HG03039 (cell line): ENCODE data around the gene TMEM164.

ENCODE experiments used
- ATAC-seq: cut with Tn5 transposase; IDR thresholded peaks from one replicate; pipeline ENCODE4 v1.9.1; 2021; ENCODE audit warnings: mild to moderate bottlenecking, moderate library complexity; ENCODE audit not compliant: unreplicated experiment

TMEM164 gene

DNA sequence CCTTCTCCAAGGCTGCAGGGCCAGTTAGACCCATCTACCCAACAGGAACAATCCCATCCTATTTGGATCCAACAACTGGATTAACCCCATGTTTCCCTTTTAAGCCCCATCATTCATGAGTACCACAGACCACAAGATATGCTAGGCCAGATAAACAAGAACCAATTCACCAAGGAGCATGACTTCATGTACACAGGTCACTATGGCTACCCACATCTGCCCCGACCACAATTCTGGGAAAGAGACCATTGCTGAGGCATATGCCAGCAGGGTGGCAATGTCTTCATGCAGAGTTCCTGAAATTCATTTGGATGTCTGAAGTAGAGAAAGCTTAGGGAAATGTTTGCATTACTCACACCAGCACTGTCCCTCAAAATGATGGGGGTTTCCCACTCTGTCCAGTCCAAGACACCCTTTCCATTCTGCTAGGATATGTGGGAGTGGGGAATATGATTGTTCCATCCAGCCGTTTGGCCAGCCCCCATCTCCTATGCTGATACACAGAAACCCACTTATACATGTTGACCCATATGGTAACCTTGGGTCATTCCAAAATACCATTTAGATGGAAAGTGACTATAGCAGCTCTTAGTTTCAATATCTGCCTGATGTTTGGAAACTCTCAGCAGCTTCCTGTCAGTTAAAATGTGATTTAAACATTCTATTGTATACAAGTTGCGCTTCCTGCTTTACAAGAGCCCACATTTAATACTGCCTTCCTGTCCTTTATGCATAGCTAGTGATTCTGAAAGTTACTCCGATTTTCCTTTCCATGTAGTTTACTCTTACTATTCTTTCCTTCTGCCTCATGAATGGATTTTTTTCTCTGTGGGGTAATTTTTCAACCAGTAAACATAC lies 186.0 kb downstream of the TMEM164 start:
- ATAC-seq = no peak

- no peak for ATAC-seq
These were observed 189.6 kb downstream of the TMEM164 start for GRCh38 chrX:110192516-110192915.

DNA sequence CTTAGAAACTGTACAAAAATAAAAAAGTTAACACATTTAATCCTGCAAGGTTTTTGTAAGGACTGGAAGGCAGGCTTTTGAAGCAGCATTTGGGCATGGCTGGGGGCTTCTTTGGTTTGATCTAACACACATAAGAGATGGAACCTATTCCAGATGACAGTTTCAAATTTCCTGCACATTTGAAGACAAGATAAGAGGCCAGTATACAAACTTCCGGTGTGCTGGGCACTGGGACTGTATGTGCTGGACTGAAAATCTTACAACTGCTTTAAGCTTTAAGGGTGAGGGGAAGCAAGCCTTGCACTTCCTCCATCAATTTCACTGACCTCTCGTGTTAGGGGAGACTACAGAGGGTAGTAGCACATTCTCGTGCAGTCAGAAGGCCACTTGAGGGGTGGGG lies 192.1 kb downstream of the TMEM164 start:
- no peak for ATAC-seq

GRCh38 chrX:110201799-110202198 lies 198.9 kb downstream of the TMEM164 start:
- no peak for ATAC-seq

DNA sequence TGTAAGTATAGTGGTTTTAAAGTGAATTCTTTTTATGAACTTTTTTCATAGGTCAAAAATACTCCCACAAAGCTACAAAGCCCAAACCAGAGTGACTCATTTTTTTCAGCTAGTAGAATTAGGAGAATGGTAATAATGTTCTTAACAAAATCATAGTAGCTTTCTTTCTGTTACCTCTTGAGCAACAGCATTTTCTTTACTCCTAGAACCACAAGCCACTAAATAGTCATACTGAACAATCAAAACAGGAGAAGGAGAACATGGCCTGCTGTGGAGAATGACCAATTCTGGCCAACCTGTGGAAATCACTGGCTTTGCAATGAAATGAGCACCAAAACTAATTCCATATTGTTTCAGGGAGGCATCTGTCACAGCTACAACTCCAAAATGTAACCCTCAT lies 202.1 kb downstream of the TMEM164 start:
- no peak for ATAC-seq

- no peak for ATAC-seq
These were observed 205.2 kb downstream of the TMEM164 start for GRCh38 chrX:110208092-110208491.

- ATAC-seq = no peak
These were observed 207.7 kb downstream of the TMEM164 start for GRCh38 chrX:110210417-110211139.

DNA sequence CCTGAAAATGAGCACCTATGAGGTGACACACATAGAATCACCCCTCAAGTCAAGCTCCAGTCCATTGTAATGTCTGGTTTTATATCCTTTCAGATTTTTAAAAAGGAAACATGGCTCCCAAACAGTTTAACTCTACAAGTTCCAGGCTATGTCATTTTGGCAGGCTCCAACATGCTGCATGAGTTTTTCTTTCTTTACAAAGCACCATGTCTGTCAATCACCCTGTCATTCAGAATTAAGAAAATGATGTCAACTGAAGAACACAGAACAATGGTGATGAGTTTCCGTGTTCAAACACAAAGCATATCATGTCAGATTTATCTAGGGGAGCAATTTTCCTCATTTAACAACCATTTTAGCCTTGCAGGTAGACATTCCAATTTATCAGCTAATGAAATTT lies 208.4 kb downstream of the TMEM164 start:
- no peak for ATAC-seq

GRCh38 chrX:110212299-110212698 lies 209.4 kb downstream of the TMEM164 start:
- no peak for ATAC-seq

GRCh38 chrX:110213183-110213582 lies 210.3 kb downstream of the TMEM164 start:
- ATAC-seq = no peak

GRCh38 chrX:110214684-110215083 lies 211.8 kb downstream of the TMEM164 start:
- ATAC-seq = no peak

- no peak for ATAC-seq
These were observed 212.5 kb downstream of the TMEM164 start for GRCh38 chrX:110215411-110215810.

DNA sequence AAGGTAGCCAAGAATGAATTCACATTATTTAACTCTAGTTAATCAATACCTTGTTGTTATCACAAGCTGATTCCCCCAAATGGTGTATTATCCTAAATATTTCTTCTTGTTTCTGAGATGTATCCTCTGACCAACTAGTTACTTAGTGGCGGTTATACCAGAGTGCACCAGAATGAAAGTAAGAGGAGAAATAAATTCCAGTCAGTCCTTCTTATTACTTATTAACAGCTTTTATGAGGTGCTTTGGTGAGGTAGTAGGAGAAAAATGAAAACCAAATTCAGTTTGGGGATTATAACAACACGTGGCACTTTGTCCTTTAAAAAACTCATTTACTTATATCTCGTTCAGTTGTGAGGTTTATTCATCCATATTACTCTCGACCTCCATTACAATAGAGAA lies 213.1 kb downstream of the TMEM164 start:
- ATAC-seq = no peak

- no peak for ATAC-seq
These were observed 215.7 kb downstream of the TMEM164 start for GRCh38 chrX:110218591-110218990.

DNA sequence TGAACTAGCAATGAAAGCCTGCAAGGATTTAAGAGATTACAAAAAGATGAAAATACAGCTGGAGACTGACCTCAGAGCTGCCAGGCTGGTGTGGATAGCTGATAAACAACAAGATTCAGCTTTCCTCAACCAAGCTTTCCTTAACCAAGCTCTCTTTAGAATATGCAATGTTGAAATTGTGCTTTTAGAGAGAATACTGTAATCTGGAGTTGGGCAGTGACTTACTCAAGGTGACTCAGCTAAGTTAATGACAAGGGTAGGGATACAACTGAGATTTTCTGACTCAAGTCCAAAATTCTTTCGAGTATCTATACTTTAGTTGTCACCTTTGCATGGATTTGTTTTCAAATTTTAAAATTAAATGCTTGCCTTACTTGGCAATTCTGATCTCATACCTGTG lies 217.0 kb downstream of the TMEM164 start:
- ATAC-seq = no peak

- ATAC-seq = no peak
These were observed 219.8 kb downstream of the TMEM164 start for GRCh38 chrX:110222497-110223257.

GRCh38 chrX:110224926-110225617 lies 222.2 kb downstream of the TMEM164 start:
- ATAC-seq = no peak

DNA sequence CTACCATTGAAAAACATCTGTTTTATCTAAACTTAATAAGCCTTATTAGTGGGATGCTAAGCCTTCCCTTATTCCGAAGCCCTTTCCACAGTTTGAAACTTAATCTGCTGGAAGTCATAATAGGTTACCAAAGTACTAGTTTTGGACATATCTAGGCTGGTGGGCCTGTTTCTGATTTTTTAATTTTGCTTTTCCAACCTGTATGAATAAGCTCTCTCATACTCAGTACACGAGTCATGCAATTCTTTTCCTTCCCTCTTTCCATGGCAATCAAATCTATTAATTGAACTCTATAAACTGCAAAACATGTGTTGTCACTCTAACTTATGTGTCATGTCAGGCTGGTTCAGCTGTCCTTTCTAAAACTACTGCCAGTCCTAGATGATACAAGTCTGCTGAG lies 224.0 kb downstream of the TMEM164 start:
- no peak for ATAC-seq
